T-cell (primary cell): Measurements from ENCODE around the gene LHX1. TPM values are rescaled to one million over a fixed set of nuclear protein-coding genes. Genes with fewer than 3 reads are reported as not detected.

ENCODE experiments used
- ATAC-seq, 4 experiments: fragments of 200-7000 bp in 3 of 4; fragments of 150-1000 bp in 1 of 4; cut with Tn5 transposase; replicated peaks in 1 of 4; 1 replicate in 3 of 4; 2 replicates in 1 of 4; pipeline ENCODE4 v1.10.0; 2021; ENCODE audit warnings: moderate library complexity in 3 of 4, mild to moderate bottlenecking in 2 of 4, moderate number of reproducible peaks in 1 of 4
- CTCF ChIA-PET, 2 donors: fragments of 300-600 bp; sonication (Branson Sonifier 250); formaldehyde crosslinking; loops; one replicate each; lab custom pipeline; 2022; ENCODE audit warnings: antibody characterized with exemption in 2 of 2; lab: Charles Lee
- POLR2A ChIA-PET, 2 donors: fragments of 300-600 bp; sonication (Branson Sonifier 250); formaldehyde crosslinking; loops; one replicate each; lab custom pipeline; 2022; ENCODE audit warnings: antibody characterized with exemption in 2 of 2; lab: Charles Lee
- DNase-seq, 35 experiments: peaks; one replicate each; pipeline versions ENCODE4 v3.0.0 to v3.0.0-alpha.2; 2013 to 2023
- H3K27ac ChIP-seq: one replicate; pipeline ENCODE4 v1.5.1; 2013; ENCODE audit warnings: low read length
- H3K27me3 ChIP-seq, 2 experiments: replicated peaks in 1 of 2; 1 replicate in 1 of 2; 2 replicates in 1 of 2; pipeline versions ENCODE4 v1.6.1 to v1.7.0; 2013; ENCODE audit warnings: low read length in 1 of 2, mixed read lengths in 1 of 2; ENCODE audit not compliant: control insufficient read depth in 2 of 2, insufficient read depth in 2 of 2; ENCODE audit errors: extremely low read depth in 1 of 2
- H3K36me3 ChIP-seq, 2 donors: 1 replicate in 1 of 2; 2 replicates in 1 of 2; pipeline versions ENCODE4 v1.6.1 to v1.7.0; 2013; ENCODE audit warnings: low read length in 1 of 2; ENCODE audit not compliant: control insufficient read depth in 2 of 2, insufficient read depth in 1 of 2; ENCODE audit errors: extremely low read depth in 1 of 2
- H3K4me1 ChIP-seq, 2 experiments: 1 replicate in 1 of 2; 2 replicates in 1 of 2; pipeline versions ENCODE4 v1.6.1 to v1.7.0; 2013; ENCODE audit warnings: low read length in 2 of 2, mixed read lengths in 1 of 2; ENCODE audit not compliant: insufficient read depth in 2 of 2, control insufficient read depth in 1 of 2; ENCODE audit errors: extremely low read depth in 1 of 2
- H3K4me3 ChIP-seq, 2 donors: 1 replicate in 1 of 2; 2 replicates in 1 of 2; pipeline versions ENCODE4 v1.5.1 to v1.7.0; 2013; ENCODE audit warnings: mild to moderate bottlenecking in 2 of 2, low read length in 1 of 2, moderate library complexity in 1 of 2; ENCODE audit not compliant: control insufficient read depth in 1 of 2; ENCODE audit errors: extremely low read depth in 1 of 2
- H3K9me3 ChIP-seq: 2 replicates; pipeline ENCODE4 v1.7.0; 2013
- H3K27ac Mint-ChIP-seq, 2 donors: one replicate each; pipeline ENCODE4 v1.8.0; 2020 to 2021; ENCODE audit warnings: mild to moderate bottlenecking in 2 of 2, mixed read lengths in 2 of 2
- H3K27me3 Mint-ChIP-seq, 2 donors: one replicate each; pipeline ENCODE4 v1.8.0; 2021 to 2022; ENCODE audit warnings: mixed read lengths in 2 of 2
- H3K36me3 Mint-ChIP-seq: one replicate; pipeline ENCODE4 v1.8.0; 2021; ENCODE audit warnings: mixed read lengths
- H3K4me1 Mint-ChIP-seq, 3 donors: one replicate each; pipeline ENCODE4 v1.8.0; 2020 to 2022; ENCODE audit warnings: mixed read lengths in 3 of 3, mild to moderate bottlenecking in 1 of 3
- H3K4me3 Mint-ChIP-seq, 3 donors: one replicate each; pipeline ENCODE4 v1.8.0; 2020 to 2022; ENCODE audit warnings: mild to moderate bottlenecking in 3 of 3, mixed read lengths in 3 of 3, moderate library complexity in 3 of 3
- H3K9me3 Mint-ChIP-seq, 3 donors: one replicate each; pipeline ENCODE4 v1.8.0; 2020 to 2022; ENCODE audit warnings: mixed read lengths in 3 of 3
- WGBS: methylation state at CpG from one replicate; pipeline ENCODE4 v1.1.5; 2013; ENCODE audit warnings: missing lambda C conversion rate; ENCODE audit not compliant: insufficient coverage; 5-methylcytosine and 5-hydroxymethylcytosine counted together
- total RNA-seq, 35 experiments: library from RNA in 6 of 35; stranded (reverse) in 6 of 35; fragments of 120-200 nt in 1 of 35; gene quantifications; one replicate each; pipeline versions ENCODE4 v1.2.1 to v1.2.4 and lab custom pipeline; 2013 to 2026

LHX1 gene
- total RNA-seq, 5 donors from 2014 or later (not counting 1 experiment from before 2014, with no cell fraction given), result not detected

DNA sequence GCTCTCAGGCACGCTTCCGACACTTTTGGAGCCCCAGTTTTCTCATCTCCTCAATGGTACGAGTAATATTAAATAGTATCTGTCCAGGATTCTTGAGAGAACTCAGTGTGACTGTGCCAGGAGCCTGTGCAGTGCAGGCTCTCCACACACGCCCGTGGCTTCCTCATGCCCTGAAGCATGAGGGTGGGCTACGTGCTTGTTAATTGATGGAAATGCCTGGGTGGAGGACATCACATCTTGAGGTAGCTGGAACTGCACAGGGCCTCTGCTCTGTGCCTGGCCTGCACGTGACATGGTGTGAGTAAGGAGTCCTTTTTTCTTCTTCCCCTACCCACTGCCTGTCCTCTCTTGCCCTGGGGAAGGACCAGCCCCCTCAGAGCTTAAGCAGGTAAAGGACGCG is 43.1 kb upstream of the LHX1 start:
- no peak for DNase-seq
- Mint-ChIP-seq H3K36me3 (no peaks in the 10 kb centered on the region), H3K27me3 (peaks cover 4 to 7% of the 10 kb centered on the region in 2 donors), H3K9me3 (no peaks in the 10 kb centered on the region), H3K27ac (no peak overlapping the region), H3K4me3 (no peak overlapping the region), H3K4me1 (no peaks in the 10 kb centered on the region)
- ChIA-PET CTCF (no interaction called here), POLR2A (no interaction called here)
- H3K9me3 ChIP-seq, result no peaks in the 10 kb centered on the region
- H3K27ac ChIP-seq, result no peak overlapping the region
- H3K4me3 ChIP-seq, result no peak overlapping the region
- ATAC-seq, result no peak
- no peaks in the 10 kb centered on the region for H3K4me1 ChIP-seq
- peaks cover 0 to 31% of the 10 kb centered on the region in 2 experiments for H3K27me3 ChIP-seq
- 78% methylated on average over 5 of the region's 9 CpGs for WGBS
- no peaks in the 10 kb centered on the region for H3K36me3 ChIP-seq

DNA sequence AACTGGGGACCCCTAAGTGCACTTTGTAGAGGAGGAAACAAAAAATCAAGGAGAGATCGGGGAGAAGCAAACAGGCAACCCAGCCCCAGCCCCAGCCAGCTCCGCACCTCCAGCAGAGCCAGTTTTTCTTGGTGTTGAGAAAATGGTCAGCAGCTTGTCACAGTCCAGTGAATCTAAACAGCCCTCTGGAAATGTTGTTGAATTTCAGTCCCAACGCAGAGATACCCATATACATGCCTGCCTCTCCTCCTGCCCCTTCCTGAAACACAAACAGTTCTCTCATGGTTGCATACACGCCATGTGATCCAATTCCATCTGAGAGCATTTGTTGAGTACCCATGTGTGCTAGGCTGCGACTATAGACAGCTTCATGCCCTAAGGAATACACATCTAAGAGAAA is 42.4 kb upstream of the LHX1 start:
- Histone ChIP-seq H3K36me3 (no peaks in the 10 kb centered on the region), H3K4me1 (no peaks in the 10 kb centered on the region), H3K9me3 (no peaks in the 10 kb centered on the region), H3K4me3 (no peak overlapping the region), H3K27ac (no peak overlapping the region), H3K27me3 (peaks cover 0 to 28% of the 10 kb centered on the region in 2 experiments)
- Mint-ChIP-seq H3K27me3 (peaks cover 4 to 7% of the 10 kb centered on the region in 2 donors), H3K36me3 (no peaks in the 10 kb centered on the region), H3K4me3 (no peak overlapping the region), H3K9me3 (no peaks in the 10 kb centered on the region), H3K27ac (no peak overlapping the region), H3K4me1 (no peaks in the 10 kb centered on the region)
- ChIA-PET CTCF (no interaction called here), POLR2A (no interaction called here)
- ATAC-seq, result no peak
- DNase-seq, result no peak
- 75% methylated on average over 2 of the region's 5 CpGs for WGBS

DNA sequence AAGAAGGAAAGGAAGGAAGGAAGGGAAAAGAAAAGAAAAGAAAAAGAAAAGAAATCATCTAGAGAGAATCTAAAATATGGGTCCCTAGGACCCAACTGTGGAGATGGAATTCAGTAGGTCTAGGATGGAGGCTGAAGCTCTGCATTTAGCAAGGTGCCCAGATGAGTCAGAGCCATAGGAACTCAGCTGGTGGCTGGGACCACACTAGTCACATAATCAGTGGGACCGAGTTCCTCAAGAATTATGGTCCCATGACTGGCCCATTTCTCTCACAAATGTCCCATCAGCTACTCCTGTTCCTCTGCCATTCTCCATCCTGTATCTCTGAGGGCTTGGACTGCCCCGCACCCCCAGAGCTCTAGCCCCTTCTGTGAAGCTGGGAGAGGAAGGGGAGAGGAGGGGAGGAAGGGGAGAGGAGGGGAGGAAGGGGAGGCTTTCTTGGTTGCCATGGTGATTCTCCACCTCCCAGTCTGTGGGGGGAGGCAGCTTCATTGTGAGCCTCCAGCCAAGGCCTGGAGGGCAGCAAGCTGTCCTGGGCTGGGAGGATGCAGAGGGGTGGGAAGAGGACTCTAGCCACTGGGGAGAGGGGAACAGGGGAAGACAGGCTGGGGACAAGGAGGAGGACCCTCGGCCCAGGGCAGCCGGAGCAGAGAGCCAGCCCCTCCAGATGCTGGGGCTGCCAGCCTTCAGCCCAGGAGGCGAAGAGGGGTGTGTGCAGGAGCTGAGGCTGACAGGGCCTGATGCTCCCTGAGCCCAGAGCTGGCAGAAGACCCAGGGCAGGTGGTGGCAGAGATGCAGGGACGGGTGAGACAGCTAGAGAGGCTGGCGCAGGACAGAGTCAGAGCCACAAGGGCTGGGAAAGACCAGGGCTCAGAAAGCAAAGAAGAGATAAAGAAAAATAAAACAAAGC is 37.8 kb upstream of the LHX1 start:
- Mint-ChIP-seq H3K36me3 (no peaks in the 10 kb centered on the region), H3K4me1 (no peaks in the 10 kb centered on the region), H3K9me3 (no peaks in the 10 kb centered on the region), H3K4me3 (no peak overlapping the region), H3K27me3 (peaks cover 10 to 14% of the 10 kb centered on the region in 2 donors), H3K27ac (no peak overlapping the region)
- H3K4me3 ChIP-seq, result no peak overlapping the region
- POLR2A ChIA-PET, result no interaction called here
- no peak for DNase-seq
- no peak for ATAC-seq
- peaks cover 0 to 30% of the 10 kb centered on the region in 2 experiments for H3K27me3 ChIP-seq
- H3K4me1 ChIP-seq, result no peaks in the 10 kb centered on the region
- CTCF ChIA-PET, result no interaction called here
- H3K27ac ChIP-seq, result no peak overlapping the region
- H3K36me3 ChIP-seq, result no peaks in the 10 kb centered on the region
- H3K9me3 ChIP-seq, result no peaks in the 10 kb centered on the region
- WGBS, result 69% methylated on average over 3 of the region's 7 CpGs

DNA sequence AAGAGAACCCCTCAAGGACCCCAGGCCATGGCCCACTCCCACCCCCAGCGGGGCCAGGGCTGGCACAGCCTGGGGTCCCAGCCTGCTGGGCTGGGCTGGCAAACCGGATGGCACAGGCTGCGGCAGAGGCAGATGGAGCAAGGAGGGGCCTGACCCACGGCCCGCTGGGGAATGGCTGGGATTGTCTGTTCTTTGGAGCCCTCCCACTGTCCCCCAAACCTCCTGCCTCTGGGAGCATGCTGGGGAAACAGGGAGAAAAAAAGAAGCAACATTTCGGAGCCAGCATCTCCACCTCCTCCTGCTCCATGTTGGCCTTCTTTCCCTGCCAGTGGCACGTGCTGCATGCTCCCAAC is 37.1 kb upstream of the LHX1 start:
- WGBS, result no CpG with 5 or more reads among the region's 7 CpGs
- ATAC-seq (no peak), DNase-seq (no peak)
- Histone ChIP-seq H3K27me3 (peaks cover 0 to 28% of the 10 kb centered on the region in 2 experiments), H3K36me3 (no peaks in the 10 kb centered on the region), H3K4me1 (no peaks in the 10 kb centered on the region), H3K27ac (no peak overlapping the region), H3K9me3 (no peaks in the 10 kb centered on the region), H3K4me3 (no peak overlapping the region)
- H3K4me3 Mint-ChIP-seq, result no peak overlapping the region
- H3K27me3 Mint-ChIP-seq, result peaks cover 13 to 20% of the 10 kb centered on the region in 2 donors
- H3K27ac Mint-ChIP-seq, result no peak overlapping the region
- ChIA-PET CTCF (no interaction called here), POLR2A (no interaction called here)
- no peaks in the 10 kb centered on the region for H3K4me1 Mint-ChIP-seq
- H3K36me3 Mint-ChIP-seq, result no peaks in the 10 kb centered on the region
- no peaks in the 10 kb centered on the region for H3K9me3 Mint-ChIP-seq

DNA sequence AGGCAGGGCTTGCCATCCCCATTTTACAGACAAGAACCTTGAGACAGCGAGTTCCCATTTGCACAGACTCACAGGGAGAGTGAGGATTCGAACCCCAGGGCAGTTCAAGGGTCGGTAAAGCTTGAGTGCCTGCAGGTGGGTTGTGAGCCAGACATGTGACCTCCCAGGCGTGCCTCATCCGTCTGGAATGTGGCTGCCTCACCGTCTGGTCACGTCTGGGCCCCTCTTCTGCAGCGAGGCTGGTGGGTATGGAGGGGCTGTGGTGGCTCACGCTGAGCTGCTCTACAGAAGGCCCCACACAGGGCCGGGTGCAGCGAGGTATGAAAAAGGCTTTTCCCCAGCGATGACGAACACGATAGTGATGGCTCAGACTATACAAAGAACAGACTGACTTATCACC is 35.8 kb upstream of the LHX1 start:
- Histone ChIP-seq H3K27me3 (peaks cover 2 to 30% of the 10 kb centered on the region in 2 experiments), H3K4me3 (no peak overlapping the region), H3K36me3 (no peaks in the 10 kb centered on the region), H3K9me3 (no peaks in the 10 kb centered on the region), H3K4me1 (no peaks in the 10 kb centered on the region), H3K27ac (no peak overlapping the region)
- H3K27ac Mint-ChIP-seq, result no peak overlapping the region
- H3K9me3 Mint-ChIP-seq, result no peaks in the 10 kb centered on the region
- H3K36me3 Mint-ChIP-seq, result no peaks in the 10 kb centered on the region
- ATAC-seq (no peak), DNase-seq (no peak)
- H3K4me1 Mint-ChIP-seq, result no peaks in the 10 kb centered on the region
- ChIA-PET POLR2A (no interaction called here), CTCF (no interaction called here)
- WGBS, result 72% methylated on average over 5 of the region's 14 CpGs
- peaks cover 20 to 26% of the 10 kb centered on the region in 2 donors for H3K27me3 Mint-ChIP-seq
- H3K4me3 Mint-ChIP-seq, result no peak overlapping the region

DNA sequence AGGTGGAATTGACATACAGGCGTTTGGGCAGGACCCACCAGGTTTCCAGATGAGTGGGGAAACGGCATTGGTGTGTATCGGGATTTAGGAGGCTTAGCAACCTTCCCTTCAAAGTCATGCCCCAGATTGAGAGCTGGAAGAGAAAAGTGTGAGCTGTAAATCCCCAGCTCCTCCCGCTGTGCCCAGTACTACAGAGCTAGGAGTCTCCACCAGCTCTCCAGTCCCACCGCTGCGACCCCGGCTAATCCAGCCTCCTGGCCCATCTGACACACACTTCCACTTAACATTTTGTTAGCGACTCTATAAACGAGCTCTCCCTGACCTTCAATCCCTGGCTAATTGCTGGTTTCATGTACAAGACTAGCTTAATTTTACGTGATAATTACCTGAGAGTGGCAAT is 29.9 kb upstream of the LHX1 start:
- peaks cover 41 to 42% of the 10 kb centered on the region in 2 donors for H3K27me3 Mint-ChIP-seq
- H3K4me3 Mint-ChIP-seq, result no peak overlapping the region
- no peak overlapping the region for H3K4me3 ChIP-seq
- peaks cover 15 to 36% of the 10 kb centered on the region in 2 experiments for H3K27me3 ChIP-seq
- ChIA-PET POLR2A (no interaction called here), CTCF (interaction anchor here in 1 of 2 donors (0.6 kb wide), 1 partner anchor 304 kb away, joined by 3 read pairs; no protein-coding TSS in a partner anchor)
- no peak for ATAC-seq
- H3K4me1 ChIP-seq, result no peaks in the 10 kb centered on the region
- WGBS, result 80% methylated on average over 3 of the region's 10 CpGs
- H3K4me1 Mint-ChIP-seq, result no peaks in the 10 kb centered on the region
- H3K9me3 Mint-ChIP-seq, result no peaks in the 10 kb centered on the region
- no peak overlapping the region for H3K27ac Mint-ChIP-seq
- H3K36me3 Mint-ChIP-seq, result no peaks in the 10 kb centered on the region
- H3K27ac ChIP-seq, result no peak overlapping the region
- no peaks in the 10 kb centered on the region for H3K36me3 ChIP-seq
- no peak for DNase-seq
- no peaks in the 10 kb centered on the region for H3K9me3 ChIP-seq
